Erythroblast (primary cell): ENCODE results near the gene MYO1H.
A peak's percentile ranks its signal among the peaks of the same experiment; 100 is the strongest.
"Not testable (repeated sequence)": the region's sequence is repeated elsewhere in the genome, so short reads cannot be mapped to it uniquely, and the experiment has no call there.

Experiments used
- DNase-seq, 2 experiments: peaks; one replicate each; lab custom pipeline; 2025; lab: John Stamatoyannopoulos, UW
- GATA1 ChIP-seq: IDR thresholded peaks from 2 replicates; pipeline ENCODE4 v1.6.1; 2011; ENCODE audit warnings: low read depth, mild to moderate bottlenecking, control low read depth, low read length, moderate library complexity
- POLR2A ChIP-seq: IDR thresholded peaks from 2 replicates; pipeline ENCODE4 v1.6.1; 2011; ENCODE audit warnings: mild to moderate bottlenecking, low read length

Gene MYO1H

GRCh38 chr12:109459247-109459646 lies 111.5 kb downstream of the MYO1H start:
- DNase-seq: no peak

GRCh38 chr12:109460538-109460937 lies 112.8 kb downstream of the MYO1H start:
- no peak for DNase-seq
- TF ChIP-seq GATA1: no peak
- no peak for TF ChIP-seq POLR2A

More at GRCh38 chr12:109459247-109459646, 111.5 kb downstream of the MYO1H start:
- TF ChIP-seq GATA1 (no peak), POLR2A (no peak)

- TF ChIP-seq GATA1: no peak
- no peak for TF ChIP-seq POLR2A
- no peak for DNase-seq
Measured at GRCh38 chr12:109461049-109461845, 113.5 kb downstream of the MYO1H start.

GRCh38 chr12:109461846-109462756 lies 114.4 kb downstream of the MYO1H start:
- no peak for DNase-seq
- TF ChIP-seq GATA1 (no peak), POLR2A (no peak)

GRCh38 chr12:109462868-109463692 lies 115.4 kb downstream of the MYO1H start:
- DNase-seq: no peak
- TF ChIP-seq GATA1: no peak
- TF ChIP-seq POLR2A: no peak

GRCh38 chr12:109463756-109464155 lies 116.1 kb downstream of the MYO1H start:
- TF ChIP-seq GATA1 (no peak), POLR2A (no peak)
- DNase-seq: no peak

- TF ChIP-seq POLR2A: no peak
- no peak for TF ChIP-seq GATA1
- no peak for DNase-seq
Measured at GRCh38 chr12:109464642-109465351, 117.1 kb downstream of the MYO1H start.

GRCh38 chr12:109466305-109466704 lies 118.6 kb downstream of the MYO1H start:
- TF ChIP-seq GATA1 (no peak), POLR2A (no peak)
- DNase-seq: no peak

GRCh38 chr12:109466821-109467220 lies 119.1 kb downstream of the MYO1H start:
- DNase-seq: no peak

GRCh38 chr12:109467978-109468676 lies 120.4 kb downstream of the MYO1H start:
- TF ChIP-seq GATA1: no peak
- TF ChIP-seq POLR2A: no peak
- peak; percentile 4 to 25 for DNase-seq

More at GRCh38 chr12:109466821-109467220, 119.1 kb downstream of the MYO1H start:
- no peak for TF ChIP-seq GATA1
- TF ChIP-seq POLR2A: no peak

GRCh38 chr12:109469517-109469916 lies 121.8 kb downstream of the MYO1H start:
- DNase-seq: no peak
- TF ChIP-seq POLR2A (no peak), GATA1 (no peak)

- no peak for TF ChIP-seq POLR2A
- no peak for TF ChIP-seq GATA1
- no peak for DNase-seq
Measured at GRCh38 chr12:109473006-109473405, 125.3 kb downstream of the MYO1H start.

- not testable (repeated sequence) for DNase-seq
Measured at GRCh38 chr12:109473526-109474270, 126.0 kb downstream of the MYO1H start.
